ENCODE results near the gene ZNF552.
"Not testable (repeated sequence)": the region's sequence is repeated elsewhere in the genome, so short reads cannot be mapped to it uniquely, and the experiment has no call there.

Gene ZNF552

GRCh38 chr19:57800696-57801095 lies 14.0 kb downstream of the ZNF552 start:
- Histone ChIP-seq H3K36me3 (ENCODE audit: control insufficient read depth, insufficient read depth, low read length, severe bottlenecking) (peaks cover 12% of the 10 kb centered on the region), H3K4me1 (ENCODE audit: control insufficient read depth, insufficient read depth, low read length) (peaks cover 17% of the 10 kb centered on the region), H3K9me3 (ENCODE audit: control insufficient read depth, low read length) (no peaks in the 10 kb centered on the region), H3K27me3 (replicated peaks; ENCODE audit: control insufficient read depth, insufficient read depth, low read length) (no peaks in the 10 kb centered on the region), H3K4me3 (ENCODE audit: low read length) (no peak overlapping the region), H3K9ac (ENCODE audit: low read length) (no peak overlapping the region)
- DNase-seq (ENCODE audit: low read depth), result no peak

- not testable (repeated sequence) for H3K27me3 ChIP-seq (replicated peaks; ENCODE audit: control insufficient read depth, insufficient read depth, low read length); H3K4me3 ChIP-seq (ENCODE audit: low read length); H3K9ac ChIP-seq (ENCODE audit: low read length); H3K4me1 ChIP-seq (ENCODE audit: control insufficient read depth, insufficient read depth, low read length); DNase-seq (ENCODE audit: low read depth); H3K9me3 ChIP-seq (ENCODE audit: control insufficient read depth, low read length)
- peaks cover 25% of the 10 kb centered on the region for H3K36me3 ChIP-seq (ENCODE audit: control insufficient read depth, insufficient read depth, low read length, severe bottlenecking)
Measured at GRCh38 chr19:57796580-57796979, 18.1 kb downstream of the ZNF552 start.

GRCh38 chr19:57789288-57789687 lies 25.4 kb downstream of the ZNF552 start:
- Histone ChIP-seq H3K4me1 (ENCODE audit: control insufficient read depth, insufficient read depth, low read length) (no peaks in the 10 kb centered on the region), H3K9me3 (ENCODE audit: control insufficient read depth, low read length) (no peaks in the 10 kb centered on the region), H3K4me3 (ENCODE audit: low read length) (no peak overlapping the region), H3K36me3 (ENCODE audit: control insufficient read depth, insufficient read depth, low read length, severe bottlenecking) (peaks cover 26% of the 10 kb centered on the region), H3K27me3 (replicated peaks; ENCODE audit: control insufficient read depth, insufficient read depth, low read length) (no peaks in the 10 kb centered on the region), H3K9ac (ENCODE audit: low read length) (no peak overlapping the region)
- DNase-seq (ENCODE audit: low read depth), result no peak

- no peaks in the 10 kb centered on the region for H3K27me3 ChIP-seq (replicated peaks; ENCODE audit: control insufficient read depth, insufficient read depth, low read length)
- peaks cover 26% of the 10 kb centered on the region for H3K36me3 ChIP-seq (ENCODE audit: control insufficient read depth, insufficient read depth, low read length, severe bottlenecking)
- no peaks in the 10 kb centered on the region for H3K4me1 ChIP-seq (ENCODE audit: control insufficient read depth, insufficient read depth, low read length)
- H3K9me3 ChIP-seq (ENCODE audit: control insufficient read depth, low read length), result no peaks in the 10 kb centered on the region
- no peak overlapping the region for H3K4me3 ChIP-seq (ENCODE audit: low read length)
- no peak for DNase-seq (ENCODE audit: low read depth)
- no peak overlapping the region for H3K9ac ChIP-seq (ENCODE audit: low read length)
Measured at GRCh38 chr19:57788114-57788692, 26.5 kb downstream of the ZNF552 start.

GRCh38 chr19:57786906-57787305 lies 27.8 kb downstream of the ZNF552 start:
- Histone ChIP-seq H3K4me1 (ENCODE audit: control insufficient read depth, insufficient read depth, low read length) (no peaks in the 10 kb centered on the region), H3K27me3 (replicated peaks; ENCODE audit: control insufficient read depth, insufficient read depth, low read length) (no peaks in the 10 kb centered on the region), H3K36me3 (ENCODE audit: control insufficient read depth, insufficient read depth, low read length, severe bottlenecking) (peaks cover 25% of the 10 kb centered on the region), H3K9me3 (ENCODE audit: control insufficient read depth, low read length) (no peaks in the 10 kb centered on the region), H3K9ac (ENCODE audit: low read length) (no peak overlapping the region), H3K4me3 (ENCODE audit: low read length) (no peak overlapping the region)
- DNase-seq (ENCODE audit: low read depth), result no peak

- DNase-seq (ENCODE audit: low read depth), result no peak
Measured at GRCh38 chr19:57786286-57786685, 28.4 kb downstream of the ZNF552 start.

GRCh38 chr19:57779220-57779845 lies 35.4 kb downstream of the ZNF552 start:
- H3K36me3 ChIP-seq (ENCODE audit: control insufficient read depth, insufficient read depth, low read length, severe bottlenecking), result peaks cover 56% of the 10 kb centered on the region
- H3K4me1 ChIP-seq (ENCODE audit: control insufficient read depth, insufficient read depth, low read length), result no peaks in the 10 kb centered on the region
- H3K9ac ChIP-seq (ENCODE audit: low read length), result no peak overlapping the region
- DNase-seq (ENCODE audit: low read depth), result no peak
- H3K4me3 ChIP-seq (ENCODE audit: low read length), result peak overlapping the region; percentile 3
- H3K27me3 ChIP-seq (replicated peaks; ENCODE audit: control insufficient read depth, insufficient read depth, low read length), result no peaks in the 10 kb centered on the region
- H3K9me3 ChIP-seq (ENCODE audit: control insufficient read depth, low read length), result peaks cover 22% of the 10 kb centered on the region

More at GRCh38 chr19:57786286-57786685, 28.4 kb downstream of the ZNF552 start:
- Histone ChIP-seq H3K27me3 (replicated peaks; ENCODE audit: control insufficient read depth, insufficient read depth, low read length) (no peaks in the 10 kb centered on the region), H3K4me3 (ENCODE audit: low read length) (no peak overlapping the region), H3K9ac (ENCODE audit: low read length) (no peak overlapping the region), H3K4me1 (ENCODE audit: control insufficient read depth, insufficient read depth, low read length) (no peaks in the 10 kb centered on the region), H3K36me3 (ENCODE audit: control insufficient read depth, insufficient read depth, low read length, severe bottlenecking) (peaks cover 28% of the 10 kb centered on the region), H3K9me3 (ENCODE audit: control insufficient read depth, low read length) (no peaks in the 10 kb centered on the region)

- Histone ChIP-seq H3K36me3 (ENCODE audit: control insufficient read depth, insufficient read depth, low read length, severe bottlenecking) (peaks cover 56% of the 10 kb centered on the region), H3K9me3 (ENCODE audit: control insufficient read depth, low read length) (peaks cover 22% of the 10 kb centered on the region), H3K4me3 (ENCODE audit: low read length) (no peak overlapping the region), H3K27me3 (replicated peaks; ENCODE audit: control insufficient read depth, insufficient read depth, low read length) (no peaks in the 10 kb centered on the region), H3K9ac (ENCODE audit: low read length) (no peak overlapping the region), H3K4me1 (ENCODE audit: control insufficient read depth, insufficient read depth, low read length) (peaks cover 6% of the 10 kb centered on the region)
- no peak for DNase-seq (ENCODE audit: low read depth)
Measured at GRCh38 chr19:57778336-57778735, 36.4 kb downstream of the ZNF552 start.

GRCh38 chr19:57776764-57777296 lies 37.9 kb downstream of the ZNF552 start:
- H3K27me3 ChIP-seq (replicated peaks; ENCODE audit: control insufficient read depth, insufficient read depth, low read length), result no peaks in the 10 kb centered on the region
- no peak overlapping the region for H3K4me3 ChIP-seq (ENCODE audit: low read length)
- no peak for DNase-seq (ENCODE audit: low read depth)
- H3K9me3 ChIP-seq (ENCODE audit: control insufficient read depth, low read length), result peaks cover 22% of the 10 kb centered on the region
- H3K4me1 ChIP-seq (ENCODE audit: control insufficient read depth, insufficient read depth, low read length), result peaks cover 15% of the 10 kb centered on the region
- H3K9ac ChIP-seq (ENCODE audit: low read length), result no peak overlapping the region
- H3K36me3 ChIP-seq (ENCODE audit: control insufficient read depth, insufficient read depth, low read length, severe bottlenecking), result peaks cover 58% of the 10 kb centered on the region

- H3K9ac ChIP-seq (ENCODE audit: low read length), result no peak overlapping the region
- no peak overlapping the region for H3K4me3 ChIP-seq (ENCODE audit: low read length)
- peaks cover 2% of the 10 kb centered on the region for H3K9me3 ChIP-seq (ENCODE audit: control insufficient read depth, low read length)
- peaks cover 21% of the 10 kb centered on the region for H3K4me1 ChIP-seq (ENCODE audit: control insufficient read depth, insufficient read depth, low read length)
- no peak for DNase-seq (ENCODE audit: low read depth)
- no peaks in the 10 kb centered on the region for H3K27me3 ChIP-seq (replicated peaks; ENCODE audit: control insufficient read depth, insufficient read depth, low read length)
- peaks cover 25% of the 10 kb centered on the region for H3K36me3 ChIP-seq (ENCODE audit: control insufficient read depth, insufficient read depth, low read length, severe bottlenecking)
Measured at GRCh38 chr19:57773488-57773887, 41.2 kb downstream of the ZNF552 start.

GRCh38 chr19:57771417-57771816 lies 43.3 kb downstream of the ZNF552 start:
- no peak for DNase-seq (ENCODE audit: low read depth)
- Histone ChIP-seq H3K27me3 (replicated peaks; ENCODE audit: control insufficient read depth, insufficient read depth, low read length) (no peaks in the 10 kb centered on the region), H3K4me3 (ENCODE audit: low read length) (no peak overlapping the region), H3K9me3 (ENCODE audit: control insufficient read depth, low read length) (no peaks in the 10 kb centered on the region), H3K9ac (ENCODE audit: low read length) (no peak overlapping the region), H3K36me3 (ENCODE audit: control insufficient read depth, insufficient read depth, low read length, severe bottlenecking) (peaks cover 6% of the 10 kb centered on the region), H3K4me1 (ENCODE audit: control insufficient read depth, insufficient read depth, low read length) (peaks cover 21% of the 10 kb centered on the region)

All from adipocyte (in vitro differentiated cells).